ENCODE measurements around the gene C2CD5. TPM values are rescaled to one million over a fixed set of nuclear protein-coding genes. Genes with fewer than 3 reads are reported as not detected.

The C2CD5 gene
- total and polyA plus RNA-seq, 2 donors (not counting 1 experiment from before 2014, with no cell fraction given): 24.6 to 61.7 TPM

DNA sequence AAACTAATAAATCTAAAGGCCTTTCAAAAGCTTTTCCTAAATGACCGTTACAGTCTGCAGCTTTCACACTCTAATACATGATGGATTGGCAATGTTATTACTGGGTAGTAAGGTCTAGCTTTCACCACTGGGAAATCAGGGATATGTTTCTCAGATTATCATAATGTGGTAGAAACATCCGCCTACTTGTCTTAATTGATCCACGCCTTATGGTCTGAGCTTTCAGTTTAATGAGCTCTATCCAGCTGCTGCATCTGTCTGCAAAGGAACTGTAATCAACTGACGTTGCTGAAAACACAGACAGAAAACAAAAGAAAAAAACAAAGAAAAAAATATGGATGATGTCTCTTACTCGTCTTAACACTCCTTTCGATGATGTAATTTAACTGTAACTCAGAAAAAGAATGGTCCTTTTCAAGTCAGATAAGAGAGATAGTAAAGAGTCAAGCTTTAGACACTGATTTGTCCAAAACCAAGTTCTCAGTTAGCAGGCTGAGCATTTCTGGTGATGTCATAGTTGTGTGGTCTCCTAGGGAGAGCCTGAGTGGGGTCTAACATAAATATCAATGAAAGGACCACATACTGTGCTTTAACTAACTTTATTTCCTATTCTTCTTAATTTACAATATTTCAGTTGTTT is 85.9 kb downstream of the C2CD5 start:
- peaks cover 0 to 1% of the 10 kb centered on the region in 2 experiments for H3K36me3 ChIP-seq (replicated peaks in 1 of 2; ENCODE audit: control extremely low read depth in 1 of 2, control insufficient read depth in 1 of 2, extremely low read depth in 1 of 2, insufficient read depth in 2 of 2, low read length in 1 of 2)
- no peak for TF ChIP-seq EZH2 (IDR thresholded peaks at IDR 0.05; ENCODE audit: borderline replicate concordance, insufficient read depth, low read depth, low read length, poor library complexity, severe bottlenecking)
- TF ChIP-seq, protein P1, sequence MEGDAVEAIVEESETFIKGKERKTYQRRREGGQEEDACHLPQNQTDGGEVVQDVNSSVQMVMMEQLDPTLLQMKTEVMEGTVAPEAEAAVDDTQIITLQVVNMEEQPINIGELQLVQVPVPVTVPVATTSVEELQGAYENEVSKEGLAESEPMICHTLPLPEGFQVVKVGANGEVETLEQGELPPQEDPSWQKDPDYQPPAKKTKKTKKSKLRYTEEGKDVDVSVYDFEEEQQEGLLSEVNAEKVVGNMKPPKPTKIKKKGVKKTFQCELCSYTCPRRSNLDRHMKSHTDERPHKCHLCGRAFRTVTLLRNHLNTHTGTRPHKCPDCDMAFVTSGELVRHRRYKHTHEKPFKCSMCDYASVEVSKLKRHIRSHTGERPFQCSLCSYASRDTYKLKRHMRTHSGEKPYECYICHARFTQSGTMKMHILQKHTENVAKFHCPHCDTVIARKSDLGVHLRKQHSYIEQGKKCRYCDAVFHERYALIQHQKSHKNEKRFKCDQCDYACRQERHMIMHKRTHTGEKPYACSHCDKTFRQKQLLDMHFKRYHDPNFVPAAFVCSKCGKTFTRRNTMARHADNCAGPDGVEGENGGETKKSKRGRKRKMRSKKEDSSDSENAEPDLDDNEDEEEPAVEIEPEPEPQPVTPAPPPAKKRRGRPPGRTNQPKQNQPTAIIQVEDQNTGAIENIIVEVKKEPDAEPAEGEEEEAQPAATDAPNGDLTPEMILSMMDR (IDR thresholded peaks at IDR 0.05): no peak
- no peak overlapping the region for H3K9ac ChIP-seq (ENCODE audit: low read length)
- intact Hi-C loops (cut with micrococcal nuclease): no loop called here
- no peak overlapping the region for H2AFZ ChIP-seq (ENCODE audit: insufficient read depth, low read depth, low read length, poor library complexity, severe bottlenecking)
- no peak overlapping the region for H3K4me2 ChIP-seq (replicated peaks; ENCODE audit: low read depth, low read length, poor library complexity, severe bottlenecking)
- peaks cover 11% of the 10 kb centered on the region for H3K4me1 Mint-ChIP-seq
- H3K4me3 ChIP-seq (ENCODE audit: control extremely low read depth in 1 of 5, extremely low read depth in 1 of 5, insufficient read depth in 1 of 5, low read depth in 2 of 5, low read length in 4 of 5): no peak overlapping the region
- H3K79me2 ChIP-seq (ENCODE audit: control insufficient read depth, insufficient read depth, low read length): no peaks in the 10 kb centered on the region
- H3K27ac ChIP-seq (ENCODE audit: low read length in 2 of 2): no peak overlapping the region
- no peaks in the 10 kb centered on the region for H4K20me1 ChIP-seq (ENCODE audit: control insufficient read depth, insufficient read depth, low read length, poor library complexity, severe bottlenecking)
- no peaks in the 10 kb centered on the region for H3K9me3 ChIP-seq (ENCODE audit: control extremely low read depth in 1 of 3, control insufficient read depth in 2 of 3, insufficient read depth in 1 of 3, low read length in 2 of 3)
- no peaks in the 10 kb centered on the region for H3K9me3 Mint-ChIP-seq (ENCODE audit: insufficient read depth)
- no peak for DNase-seq
- 97% methylated on average over 3 of the region's 6 CpGs for WGBS (ENCODE audit: insufficient coverage)
- H3K27ac Mint-ChIP-seq: no peak overlapping the region
- ChIA-PET CTCF (interaction anchor here (0.6 to 5.4 kb wide), 12 partner anchors 8 to 914 kb away, joined by 3 to 33 read pairs (median 8); no protein-coding TSS in a partner anchor), POLR2A (no interaction called here)
- no peaks in the 10 kb centered on the region for H3K27me3 ChIP-seq (replicated peaks in 1 of 4; ENCODE audit: control extremely low read depth in 1 of 4, control insufficient read depth in 3 of 4, insufficient read depth in 4 of 4, low read length in 3 of 4)
- peaks cover 0 to 3% of the 10 kb centered on the region in 2 donors for H3K4me1 ChIP-seq (ENCODE audit: control insufficient read depth in 2 of 2, insufficient read depth in 2 of 2, low read length in 2 of 2)
- no peak for ATAC-seq (ENCODE audit: low read depth)
- H3K27me3 Mint-ChIP-seq: no peaks in the 10 kb centered on the region
- no peak overlapping the region for H3K4me3 Mint-ChIP-seq

DNA sequence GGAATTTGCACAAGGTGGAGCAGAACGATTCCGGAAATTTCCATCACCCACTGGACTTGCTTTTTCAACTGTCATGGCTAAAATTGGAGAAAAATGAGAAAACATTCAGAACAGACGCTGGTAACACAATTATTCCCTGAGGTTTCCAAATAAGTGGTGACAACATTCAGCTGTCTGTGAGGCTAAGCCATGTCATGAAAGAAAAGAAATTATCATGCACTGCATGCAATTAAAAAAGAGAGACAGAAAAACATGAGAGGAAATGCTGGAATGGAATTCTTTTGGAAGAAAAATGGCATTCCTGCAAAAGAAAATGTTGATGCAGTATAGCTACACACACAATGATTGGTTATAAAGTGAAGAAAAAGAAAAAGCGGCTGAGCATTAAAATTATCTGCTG is 87.3 kb downstream of the C2CD5 start:
- Histone ChIP-seq H3K27ac (ENCODE audit: low read length in 2 of 2) (no peak overlapping the region), H3K36me3 (replicated peaks in 1 of 2; ENCODE audit: control extremely low read depth in 1 of 2, control insufficient read depth in 1 of 2, extremely low read depth in 1 of 2, insufficient read depth in 2 of 2, low read length in 1 of 2) (peaks cover 1 to 2% of the 10 kb centered on the region in 2 experiments), H3K9me3 (ENCODE audit: control extremely low read depth in 1 of 3, control insufficient read depth in 2 of 3, insufficient read depth in 1 of 3, low read length in 2 of 3) (no peaks in the 10 kb centered on the region), H3K4me3 (ENCODE audit: control extremely low read depth in 1 of 5, extremely low read depth in 1 of 5, insufficient read depth in 1 of 5, low read depth in 2 of 5, low read length in 4 of 5) (no peak overlapping the region), H3K27me3 (replicated peaks in 1 of 4; ENCODE audit: control extremely low read depth in 1 of 4, control insufficient read depth in 3 of 4, insufficient read depth in 4 of 4, low read length in 3 of 4) (no peaks in the 10 kb centered on the region), H3K4me1 (ENCODE audit: control insufficient read depth in 2 of 2, insufficient read depth in 2 of 2, low read length in 2 of 2) (peaks cover 0 to 3% of the 10 kb centered on the region in 2 donors), H2AFZ (ENCODE audit: insufficient read depth, low read depth, low read length, poor library complexity, severe bottlenecking) (no peak overlapping the region), H4K20me1 (ENCODE audit: control insufficient read depth, insufficient read depth, low read length, poor library complexity, severe bottlenecking) (no peaks in the 10 kb centered on the region), H3K79me2 (ENCODE audit: control insufficient read depth, insufficient read depth, low read length) (no peaks in the 10 kb centered on the region), H3K4me2 (replicated peaks; ENCODE audit: low read depth, low read length, poor library complexity, severe bottlenecking) (no peak overlapping the region), H3K9ac (ENCODE audit: low read length) (no peak overlapping the region)
- no peak overlapping the region for H3K4me3 Mint-ChIP-seq
- no peaks in the 10 kb centered on the region for H3K9me3 Mint-ChIP-seq (ENCODE audit: insufficient read depth)
- TF ChIP-seq, protein P1 (IDR thresholded peaks at IDR 0.05): no peak
- TF ChIP-seq EZH2 (IDR thresholded peaks at IDR 0.05; ENCODE audit: borderline replicate concordance, insufficient read depth, low read depth, low read length, poor library complexity, severe bottlenecking): no peak
- CTCF ChIA-PET: interaction anchor here (1.0 to 5.4 kb wide), 4 partner anchors 10 to 374 kb away, joined by 6 to 33 read pairs (median 27); no protein-coding TSS in a partner anchor
- 100% methylated on average over 1 of the region's 4 CpGs for WGBS (ENCODE audit: insufficient coverage)
- DNase-seq (no peak), ATAC-seq (ENCODE audit: low read depth) (no peak)
- H3K27ac Mint-ChIP-seq: no peak overlapping the region
- no peaks in the 10 kb centered on the region for H3K27me3 Mint-ChIP-seq
- intact Hi-C loops (cut with micrococcal nuclease): no loop called here
- POLR2A ChIA-PET: no interaction called here
- peaks cover 11% of the 10 kb centered on the region for H3K4me1 Mint-ChIP-seq

All from B cell (primary cell).